HG03520 (cell line): ENCODE measurements around the gene IQSEC2.
A peak's percentile ranks its signal among the peaks of the same experiment; 100 is the strongest.

ENCODE experiments used
- ATAC-seq: cut with Tn5 transposase; IDR thresholded peaks from one replicate; pipeline ENCODE4 v1.9.1; 2021; ENCODE audit warnings: mild to moderate bottlenecking, moderate library complexity; ENCODE audit not compliant: unreplicated experiment

The IQSEC2 gene

DNA sequence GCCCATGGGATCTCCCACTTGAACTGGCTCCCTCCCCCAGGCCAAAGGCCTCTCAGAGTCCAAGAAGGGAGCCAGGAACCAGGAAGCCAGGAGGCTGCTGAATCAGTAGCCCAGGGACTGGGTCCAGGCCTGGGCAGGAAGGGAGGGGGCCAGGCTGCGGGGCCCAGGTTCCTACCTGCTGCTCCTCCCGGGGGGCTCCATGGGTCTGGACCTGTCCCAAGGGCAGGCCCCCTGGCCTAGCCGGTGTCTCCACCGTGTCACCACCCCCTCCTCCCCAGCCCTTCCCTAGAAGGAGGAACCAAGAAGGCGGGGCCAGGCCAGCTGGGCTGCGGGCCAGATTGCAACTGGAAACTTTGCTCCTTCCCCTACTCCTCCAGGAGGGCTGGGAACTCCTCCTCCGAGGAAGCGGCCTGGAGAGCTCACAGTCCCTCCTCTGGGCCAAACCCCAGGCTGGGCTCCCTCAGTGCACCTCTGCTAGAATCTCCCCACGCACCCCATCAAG, at the start of gene IQSEC2:
Gene IQSEC2 (minus strand): TSS at position 264 of the 502 bp plus-strand sequence.
- no peak for ATAC-seq

DNA sequence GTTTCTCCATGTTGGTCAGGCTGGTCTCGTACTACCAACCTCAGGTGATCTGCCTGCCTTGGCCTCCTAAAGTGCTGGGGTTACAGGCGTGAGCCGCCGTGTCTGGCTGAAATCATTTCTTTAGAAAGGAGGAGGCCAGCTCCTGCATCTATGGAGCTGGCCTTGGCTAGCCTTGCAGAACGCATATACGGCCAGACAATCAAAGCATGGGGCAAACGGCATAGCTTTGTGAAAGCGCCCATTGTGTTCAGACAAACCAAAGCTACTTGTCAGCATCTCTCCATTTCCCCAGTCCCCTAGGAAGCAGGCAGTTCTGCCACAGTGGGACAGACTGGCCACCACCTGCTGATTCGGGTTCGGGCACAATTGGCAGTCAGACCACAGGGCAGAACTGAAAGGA, 48.9 kb upstream of the IQSEC2 start:
- no peak for ATAC-seq

GRCh38 chrX:53324803-53325202, 43.4 kb upstream of the IQSEC2 start:
- ATAC-seq: no peak

GRCh38 chrX:53324085-53324484, 42.7 kb upstream of the IQSEC2 start:
- ATAC-seq: no peak

DNA sequence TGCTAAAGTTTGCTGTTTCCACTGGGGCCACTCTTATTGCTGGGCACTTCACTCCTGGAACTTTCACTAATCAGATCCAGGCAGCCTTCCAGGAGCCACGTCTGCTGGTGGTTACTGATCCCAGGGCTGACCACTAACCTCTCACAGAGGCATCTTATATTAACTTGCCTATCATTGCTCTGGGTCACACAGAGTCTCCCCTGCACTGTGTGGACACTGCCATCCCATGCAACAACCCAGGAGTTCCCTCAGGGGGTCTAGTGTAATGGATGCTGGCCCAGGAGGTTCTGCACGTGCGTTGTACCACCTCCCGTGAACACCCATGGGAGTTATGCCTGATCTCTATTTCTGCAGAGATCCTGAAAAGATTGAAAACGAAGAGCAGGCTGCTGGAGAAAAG, 41.8 kb upstream of the IQSEC2 start:
- no peak for ATAC-seq

DNA sequence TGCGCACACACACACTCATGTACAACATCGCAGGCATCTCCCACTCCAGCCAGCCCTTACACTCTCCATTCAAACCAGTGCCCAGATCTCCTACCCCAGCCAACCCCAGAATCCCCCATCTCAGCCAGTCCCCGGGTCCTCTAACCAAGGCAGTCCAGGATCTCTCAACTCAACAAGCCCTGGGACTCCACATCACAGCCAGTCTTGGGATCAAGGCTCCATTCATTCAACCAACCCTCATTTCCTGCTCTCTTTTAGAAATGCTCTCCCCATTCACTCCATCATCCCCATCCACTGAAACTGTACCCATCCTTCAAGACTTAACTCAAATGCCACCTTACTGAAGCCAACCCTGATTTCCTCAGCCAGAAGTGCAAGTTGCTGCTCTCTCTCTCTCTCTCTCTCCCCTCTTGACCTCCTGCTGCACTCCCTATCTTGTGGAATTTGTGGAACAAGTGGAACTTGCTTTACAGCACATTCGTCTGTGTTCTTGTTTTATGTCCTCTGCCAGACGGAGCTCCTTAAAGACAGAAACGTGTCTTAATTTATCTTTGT, 40.6 kb upstream of the IQSEC2 start:
- ATAC-seq: no peak

DNA sequence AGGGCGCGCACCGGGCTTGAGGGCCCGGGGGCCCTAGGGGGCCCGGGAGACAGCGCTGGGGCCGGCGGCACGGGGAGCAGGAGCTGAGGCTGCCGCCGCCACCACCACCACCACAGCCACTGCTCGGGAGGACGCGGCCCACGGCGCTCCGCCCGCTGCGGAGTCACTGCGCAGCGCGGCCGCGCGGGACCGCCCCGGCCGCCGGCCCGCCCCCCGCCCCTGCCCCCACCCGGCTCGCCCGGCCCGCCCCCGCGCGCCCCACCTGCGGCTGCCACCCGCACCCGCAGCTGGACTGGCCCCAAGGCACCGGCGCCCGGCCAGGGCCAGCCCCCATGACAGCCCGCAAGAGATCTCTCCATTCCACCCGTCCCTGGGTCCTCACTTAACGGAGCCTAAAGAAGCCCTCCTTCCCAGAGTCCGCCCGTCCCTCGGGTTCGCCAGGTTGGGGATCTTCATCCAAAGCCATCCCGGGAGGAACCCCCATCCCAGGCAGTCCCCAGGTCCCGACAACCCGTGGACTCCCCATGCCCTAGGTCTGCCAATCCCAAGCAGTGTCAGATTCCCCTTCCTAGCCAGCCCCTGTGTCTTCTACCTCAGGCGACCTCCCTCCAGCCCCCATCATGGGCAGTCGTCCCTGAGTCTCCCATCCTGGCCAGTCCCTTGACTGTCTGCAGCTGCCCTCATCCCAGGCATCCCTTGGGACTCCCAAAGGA, 40.0 kb upstream of the IQSEC2 start:
- ATAC-seq: no peak

DNA sequence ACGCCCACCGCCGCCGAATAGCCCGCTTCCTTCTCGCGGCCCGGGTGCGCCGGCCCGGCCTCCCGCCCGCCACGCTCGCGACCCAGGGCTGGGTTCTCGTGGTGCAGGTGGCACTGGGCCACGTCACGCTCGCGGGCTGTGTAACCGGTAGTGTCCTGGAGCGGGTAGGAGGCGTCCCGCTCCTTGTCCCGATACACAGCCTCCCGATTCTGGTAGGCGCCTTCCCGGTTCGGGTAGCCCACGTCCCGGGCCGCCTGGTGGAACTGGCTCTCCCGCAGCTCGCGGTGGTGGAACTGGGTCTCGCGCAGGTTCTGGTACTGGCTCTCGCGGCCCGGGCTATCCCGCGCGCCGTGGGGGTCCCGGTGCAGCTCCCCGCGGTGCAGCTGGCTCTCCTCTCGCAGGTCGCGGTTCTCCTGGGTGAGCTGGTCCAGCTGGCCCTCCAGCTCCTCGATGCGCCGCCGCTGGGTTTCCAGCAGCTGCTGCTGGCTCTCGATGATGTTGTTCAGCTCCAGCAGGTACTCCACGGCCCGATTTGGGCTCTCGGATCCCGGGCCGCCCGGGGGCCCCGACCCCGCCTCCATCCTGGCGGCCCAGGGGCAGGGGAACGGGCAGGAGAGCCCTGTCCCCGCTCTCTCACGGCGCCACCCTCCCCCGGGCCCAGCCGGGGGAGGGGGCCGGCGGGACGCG, 39.3 kb upstream of the IQSEC2 start:
- no peak for ATAC-seq

GRCh38 chrX:53319614-53320542, 38.5 kb upstream of the IQSEC2 start:
- ATAC-seq: no peak

DNA sequence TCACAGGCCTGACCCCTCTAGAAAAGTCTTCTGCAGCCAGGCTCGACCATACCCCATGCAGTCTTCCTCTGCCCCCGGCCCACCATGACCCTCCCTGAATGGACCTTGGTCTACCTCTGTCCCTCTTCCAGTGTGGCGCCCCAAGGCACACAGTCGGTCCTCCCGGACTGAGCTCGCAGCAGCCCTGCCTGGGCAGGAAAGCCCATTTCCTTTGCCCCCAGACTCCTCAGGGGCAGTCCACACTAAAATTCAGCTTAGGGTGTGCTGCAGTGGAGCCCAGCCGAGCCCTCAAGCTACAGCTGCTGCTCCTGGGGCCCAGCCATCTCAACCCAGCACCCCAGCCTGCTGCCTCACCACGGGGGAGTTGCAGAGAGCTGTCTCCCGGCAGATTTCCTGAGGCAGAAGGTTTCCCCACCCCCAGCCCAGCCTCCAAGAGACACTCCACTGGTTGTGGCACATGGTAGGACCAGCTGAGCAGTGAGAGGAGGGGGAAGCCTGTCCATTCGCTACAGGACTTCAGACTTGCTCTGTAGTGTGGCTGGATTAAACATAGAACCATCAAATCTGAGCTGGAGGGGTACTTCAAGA, 37.5 kb upstream of the IQSEC2 start:
- no peak for ATAC-seq

DNA sequence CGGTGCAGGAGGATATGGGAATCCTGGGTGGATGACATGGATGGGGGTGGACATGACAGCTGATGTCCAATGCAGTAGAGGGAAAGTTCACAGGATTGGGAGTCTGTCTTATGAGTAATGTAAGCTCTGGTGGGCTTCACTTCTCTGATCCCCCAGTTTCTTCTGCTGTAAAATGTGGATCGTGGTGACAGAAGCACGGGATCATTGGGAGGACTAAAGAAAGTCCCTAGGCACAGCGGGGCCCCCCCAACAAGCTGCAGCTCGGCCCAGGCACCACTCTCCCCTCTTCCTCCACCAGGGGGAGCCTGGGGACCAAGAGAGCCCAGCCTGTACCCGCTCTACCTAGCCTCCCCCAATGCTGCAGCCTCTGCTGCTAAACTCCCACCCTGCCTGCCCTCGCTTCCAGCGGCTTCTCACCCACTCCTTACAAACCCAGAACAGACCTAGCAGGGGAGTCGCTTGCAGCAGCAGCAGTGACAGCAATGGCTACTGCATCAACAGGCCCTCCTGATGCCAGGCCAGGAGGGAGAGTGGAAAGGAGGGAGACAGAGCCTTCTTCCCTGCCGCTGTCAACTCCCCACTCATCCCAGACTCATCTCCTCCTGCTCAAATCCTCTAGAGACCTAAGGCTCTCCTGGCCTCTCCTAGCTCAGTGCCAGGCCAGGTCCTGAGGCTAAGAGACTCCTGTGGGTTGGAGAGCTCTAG, 36.1 kb upstream of the IQSEC2 start:
- peak; percentile 65 for ATAC-seq

- ATAC-seq: no peak
Observed at GRCh38 chrX:53316860-53317237, 35.5 kb upstream of the IQSEC2 start.

- ATAC-seq: no peak
Observed at GRCh38 chrX:53316111-53316859, 34.9 kb upstream of the IQSEC2 start.

DNA sequence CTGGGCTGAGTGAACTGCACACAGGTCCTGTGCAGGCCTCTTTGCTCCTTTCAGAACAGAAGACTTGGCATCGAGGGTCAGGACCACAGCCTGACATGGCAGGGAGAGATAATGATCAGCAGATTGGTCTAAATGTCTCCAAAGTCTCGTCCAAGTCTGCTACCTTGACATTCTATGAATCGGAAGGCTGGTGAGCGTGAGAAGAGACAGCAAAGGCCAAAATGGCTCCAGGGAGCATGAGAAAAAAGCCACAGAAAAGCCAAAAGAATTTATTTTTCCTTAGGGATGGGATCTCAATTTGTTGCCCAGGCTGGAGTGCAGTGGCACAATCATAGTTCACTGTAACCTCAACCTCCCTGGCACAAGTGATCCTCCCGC, 32.3 kb upstream of the IQSEC2 start:
- no peak for ATAC-seq

GRCh38 chrX:53312946-53313727, 31.8 kb upstream of the IQSEC2 start:
- ATAC-seq: no peak

DNA sequence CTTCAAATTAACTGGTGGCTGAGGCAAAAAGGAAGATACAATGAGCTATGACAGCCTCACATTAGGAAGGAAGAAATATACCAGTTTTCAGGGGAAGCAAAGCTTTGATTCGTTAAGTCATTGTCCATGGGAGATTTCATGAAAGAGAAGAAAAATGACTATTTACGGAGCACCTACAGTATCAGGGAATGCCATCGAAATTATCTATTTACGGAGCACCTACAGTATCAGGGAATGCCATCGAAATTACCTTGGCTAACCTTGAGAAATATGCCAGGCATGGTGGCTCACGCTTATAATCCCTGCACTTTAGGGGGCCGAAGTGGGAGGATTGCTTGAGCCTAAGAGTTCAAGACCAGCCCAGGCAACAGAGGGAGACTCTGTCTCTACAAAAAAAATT, 28.5 kb upstream of the IQSEC2 start:
- no peak for ATAC-seq

GRCh38 chrX:53308836-53309235, 27.5 kb upstream of the IQSEC2 start:
- no peak for ATAC-seq
